IMR-90 (cell line): ENCODE measurements around the gene MLH1. TPM values are rescaled to one million over a fixed set of nuclear protein-coding genes. Genes with fewer than 3 reads are reported as not detected.

Experiments used
- ATAC-seq: fragments of 200-7000 bp; cut with Tn5 transposase; 2 replicates; pipeline ENCODE4 v1.9.1; 2020; ENCODE audit warnings: low read depth, mild to moderate bottlenecking, moderate library complexity
- BruUV-seq: library from RNA; stranded (reverse); fragments of 400-500 nt; replicated peaks from 2 replicates; lab custom pipeline; 2021; lab: Mats Ljungman, UMichigan
- CTCF ChIA-PET: fragments of 300-600 bp; formaldehyde crosslinking; extraction: SDS; loops from one replicate; lab custom pipeline; 2021; ENCODE audit warnings: antibody characterized with exemption; lab: Yijun Ruan, JAX
- POLR2A ChIA-PET: fragments of 300-600 bp; sonication (Branson Sonifier 250); formaldehyde crosslinking; loops from one replicate; lab custom pipeline; 2022; ENCODE audit warnings: antibody characterized with exemption; ENCODE audit not compliant: unreplicated experiment; lab: Charles Lee
- DNase-seq: peaks from one replicate; pipeline ENCODE4 v3.0.0; 2013
- H2AFZ ChIP-seq: replicated peaks from 2 replicates; pipeline ENCODE3; 2013; ENCODE audit warnings: low read length, mild to moderate bottlenecking; ENCODE audit not compliant: poor library complexity
- H2AK5ac ChIP-seq: 2 replicates; pipeline ENCODE4 v1.6.1; 2013; ENCODE audit warnings: low read depth, low read length, inconsistent platforms
- H2AK9ac ChIP-seq: replicated peaks from 2 replicates; pipeline ENCODE3; 2013; ENCODE audit warnings: mild to moderate bottlenecking, low read depth, low read length, moderate library complexity; ENCODE audit not compliant: poor library complexity
- H2BK120ac ChIP-seq: 2 replicates; pipeline ENCODE4 v1.6.1; 2013; ENCODE audit warnings: low read depth, low read length, inconsistent platforms
- H2BK15ac ChIP-seq: 3 replicates; pipeline ENCODE4 v1.6.1; 2013; ENCODE audit warnings: low read depth, low read length, inconsistent platforms
- H2BK20ac ChIP-seq: 2 replicates; pipeline ENCODE4 v1.6.1; 2013; ENCODE audit warnings: low read depth, mild to moderate bottlenecking, inconsistent platforms, low read length, moderate library complexity
- H2BK5ac ChIP-seq: 2 replicates; pipeline ENCODE4 v1.6.1; 2013; ENCODE audit warnings: mild to moderate bottlenecking, low read depth, low read length, inconsistent platforms; ENCODE audit not compliant: poor library complexity, severe bottlenecking
- H3K14ac ChIP-seq: replicated peaks from 2 replicates; pipeline ENCODE4 v1.6.1; 2013; ENCODE audit warnings: low read depth, low read length, inconsistent platforms
- H3K18ac ChIP-seq: 2 replicates; pipeline ENCODE4 v1.6.1; 2013; ENCODE audit warnings: low read depth, low read length, control low read depth
- H3K23ac ChIP-seq: 2 replicates; pipeline ENCODE4 v1.6.1; 2013; ENCODE audit warnings: low read depth, low read length, inconsistent platforms
- H3K27ac ChIP-seq: 2 replicates; pipeline ENCODE4 v1.5.1; 2013; ENCODE audit warnings: mild to moderate bottlenecking, control low read depth, low read length; ENCODE audit not compliant: insufficient read depth
- H3K27me3 ChIP-seq: 2 replicates; pipeline ENCODE4 v1.6.1; 2013; ENCODE audit warnings: low read length; ENCODE audit not compliant: control insufficient read depth, insufficient read depth
- H3K36me3 ChIP-seq: 2 replicates; pipeline ENCODE4 v1.6.1; 2013; ENCODE audit warnings: low read length, mixed read lengths; ENCODE audit not compliant: control insufficient read depth, insufficient read depth
- H3K4ac ChIP-seq: 2 replicates; pipeline ENCODE4 v1.6.1; 2013; ENCODE audit warnings: low read depth, low read length, inconsistent platforms
- H3K4me1 ChIP-seq: 2 replicates; pipeline ENCODE4 v1.6.1; 2013; ENCODE audit warnings: low read length, mixed read lengths; ENCODE audit not compliant: control insufficient read depth, insufficient read depth
- H3K4me2 ChIP-seq: 2 replicates; pipeline ENCODE4 v1.6.1; 2013; ENCODE audit warnings: low read depth, mild to moderate bottlenecking, control low read depth, low read length, moderate library complexity
- H3K4me3 ChIP-seq: 2 replicates; pipeline ENCODE4 v1.5.1; 2013; ENCODE audit warnings: low read depth, mild to moderate bottlenecking, control low read depth, low read length, moderate library complexity; ENCODE audit not compliant: insufficient read depth
- H3K56ac ChIP-seq: 2 replicates; pipeline ENCODE4 v1.6.1; 2013; ENCODE audit warnings: low read length, inconsistent platforms; ENCODE audit not compliant: insufficient read depth; ENCODE audit errors: extremely low read depth
- H3K79me1 ChIP-seq, 2 experiments: 2 replicates each; pipeline ENCODE4 v1.6.1; 2013; ENCODE audit warnings: low read length in 2 of 2, inconsistent platforms in 1 of 2, low read depth in 1 of 2
- H3K9ac ChIP-seq: 2 replicates; pipeline ENCODE4 v1.6.1; 2013; ENCODE audit warnings: low read depth, low read length, control low read depth
- H3K9me1 ChIP-seq: 2 replicates; pipeline ENCODE4 v1.6.1; 2013; ENCODE audit warnings: low read length, inconsistent platforms; ENCODE audit not compliant: insufficient read depth
- H3K9me3 ChIP-seq: 2 replicates; pipeline ENCODE4 v1.6.1; 2013; ENCODE audit warnings: low read length; ENCODE audit not compliant: control insufficient read depth, insufficient read depth
- H4K20me1 ChIP-seq: 2 replicates; pipeline ENCODE4 v1.6.1; 2013; ENCODE audit warnings: low read length, inconsistent platforms; ENCODE audit not compliant: insufficient read depth
- H4K5ac ChIP-seq: 2 replicates; pipeline ENCODE4 v1.6.1; 2013; ENCODE audit warnings: mild to moderate bottlenecking, low read depth, low read length, control low read depth
- H4K8ac ChIP-seq, 2 experiments: 2 replicates each; pipeline ENCODE4 v1.6.1; 2013; ENCODE audit warnings: low read depth in 2 of 2, low read length in 2 of 2, control low read depth in 1 of 2, inconsistent platforms in 1 of 2
- H4K91ac ChIP-seq: 2 replicates; pipeline ENCODE4 v1.6.1; 2013; ENCODE audit warnings: low read depth, low read length, inconsistent platforms; ENCODE audit not compliant: insufficient read depth
- FOS ChIP-seq: fragments of 150-350 bp; IDR thresholded peaks from 2 replicates; pipeline ENCODE4 v1.6.1; 2016; ENCODE audit warnings: low read depth, low read length
- MAFK ChIP-seq: IDR thresholded peaks from 2 replicates; pipeline ENCODE4 v1.6.1; 2012; ENCODE audit warnings: low read depth, low read length, improper control_type of control experiment
- RCOR1 ChIP-seq: IDR thresholded peaks from 2 replicates; pipeline ENCODE4 v1.6.1; 2012; ENCODE audit warnings: mild to moderate bottlenecking, low read length, improper control_type of control experiment; ENCODE audit not compliant: insufficient replicate concordance
- WGBS, 2 experiments: methylation state at CpG; one replicate each; pipeline versions ENCODE4 v1.1.5 to v1.1.7; 2013; ENCODE audit warnings: missing lambda C conversion rate in 2 of 2; ENCODE audit not compliant: insufficient read length in 1 of 2; ENCODE audit errors: extremely low coverage in 2 of 2; 5-methylcytosine and 5-hydroxymethylcytosine counted together
- dilution Hi-C: fragments of 300-500 bp; cut with HindIII; formaldehyde crosslinking; loops from one replicate; pipeline ENCODE4 v1.14.3; 2018; ENCODE audit warnings: low sequenced_read_pairs; ENCODE audit not compliant: unreplicated experiment
- in situ Hi-C: fragments of 300-500 bp; cut with MboI; formaldehyde crosslinking; loops from 3 replicates; pipeline ENCODE4 v1.14.3; 2019; ENCODE audit warnings: low sequenced_read_pairs, inconsistent platforms, mixed read lengths
- intact Hi-C: fragments of 100-400 bp; cut with micrococcal nuclease; formaldehyde crosslinking; loops from 2 replicates; pipeline ENCODE4 v1.10.0; 2022
- microRNA-seq, 2 experiments: library from miRNA; stranded (forward) in 1 of 2; unstranded in 1 of 2; fragments of 10-50 nt in 1 of 2; fragments of <30 nt in 1 of 2; gene quantifications in 1 of 2; microRNA quantifications in 1 of 2; one replicate each; pipeline versions ENCODE3 to v1.1.0; 2013 to 2020; ENCODE audit not compliant: insufficient read depth in 1 of 2, insufficient read length in 1 of 2, unreplicated experiment in 1 of 2
- polyA plus RNA-seq, 3 experiments: library from polyadenylated mRNA; depleted of rRNA; stranded (reverse); fragments of >200 nt; gene quantifications; 2 replicates each; pipeline ENCODE4 v1.2.3, GENCODE V29; 2012; ENCODE audit warnings: low replicate concordance in 1 of 3
- small RNA-seq, 5 experiments: library from RNA; depleted of rRNA; stranded (forward); fragments of <200 nt; gene quantifications; one replicate each; pipeline ENCODE3, GENCODE V24; 2012
- total RNA-seq: library from RNA; depleted of rRNA; stranded (reverse); fragments of >200 nt; gene quantifications from 2 replicates; pipeline ENCODE4 v1.2.3, GENCODE V29; 2012; rRNA removed

MLH1 gene
- total and polyA plus RNA-seq, 2 of the 4 experiments (the other 2 are of a cell fraction): 30.2 to 54.1 TPM

DNA sequence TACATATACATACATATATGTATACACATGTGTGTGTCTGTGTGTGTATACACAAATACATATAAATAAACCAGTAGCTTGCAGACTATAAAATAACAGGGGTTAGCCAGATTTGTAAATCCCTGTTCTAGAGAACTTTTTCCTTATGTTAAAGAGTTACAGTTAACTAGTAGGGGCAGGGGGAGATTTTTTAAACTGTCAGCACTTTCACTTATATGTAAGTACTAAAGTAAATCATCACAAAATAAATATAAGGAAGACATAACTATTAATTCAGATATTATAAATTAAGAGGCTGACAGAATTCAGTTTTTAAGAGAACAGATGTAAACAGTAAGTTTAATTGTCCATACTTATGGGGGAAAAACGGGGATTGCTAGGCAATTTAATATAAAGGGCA is 107.1 kb downstream of the MLH1 start:
- Histone ChIP-seq H4K20me1 (no peaks in the 10 kb centered on the region; the same call in 1 of the 2 replicates), H4K5ac (no peak overlapping the region), H3K27ac (no peak overlapping the region), H2AK5ac (no peak overlapping the region), H2AFZ (no peak overlapping the region), H3K9me1 (peaks cover 3% of the 10 kb centered on the region; the same call in 1 of the 2 replicates), H4K8ac (no peak overlapping the region), H3K4me1 (peaks cover 4% of the 10 kb centered on the region; the same call in 1 of the 2 replicates), H3K4me2 (no peak overlapping the region), H3K23ac (no peak overlapping the region), H3K56ac (no peak overlapping the region), H2BK20ac (no peak overlapping the region), H3K9me3 (no peaks in the 10 kb centered on the region), H3K4ac (no peak overlapping the region), H3K14ac (no peak overlapping the region), H3K18ac (no peak overlapping the region), H2BK120ac (no peak overlapping the region), H3K79me1 (peaks cover 11 to 36% of the 10 kb centered on the region in 2 experiments), H3K4me3 (no peak overlapping the region), H2AK9ac (no peak overlapping the region), H2BK15ac (no peak overlapping the region), H4K91ac (no peak overlapping the region), H3K9ac (no peak overlapping the region), H3K27me3 (no peaks in the 10 kb centered on the region), H3K36me3 (peaks cover 3% of the 10 kb centered on the region), H2BK5ac (no peak overlapping the region)
- CTCF ChIA-PET: no interaction called here
- intact Hi-C loops (no loop called here), dilution Hi-C loops (no loop called here), in situ Hi-C loops (no loop called here)
- no peak for TF ChIP-seq RCOR1
- no peak for TF ChIP-seq FOS
- peak; percentile 30; the same call in 1 of the 2 replicates for TF ChIP-seq MAFK
- POLR2A ChIA-PET: no interaction called here
- ATAC-seq: no peak
- no TSS peak for BruUV-seq
- WGBS, 2 experiments: no CpG with 5 or more reads among the region's 1 CpG
- DNase-seq: no peak

Small RNA genes within 50 kb of the gene (microRNA-seq; reads per million reads assigned to microRNA genes)
- gene RF00019 (ENCODE audit: insufficient read depth, insufficient read length) (not detected), gene RNU6ATAC4P (ENCODE audit: insufficient read depth, insufficient read length) (not detected)

Small RNA genes within 50 kb of the gene (small RNA-seq; reads per million reads assigned to genes)
- 0 reads per million in 5 experiments for gene RF00019
- gene RNU6ATAC4P: 0 to 0.60 (median 0) reads per million in 5 experiments

Other genes with a start within 250 kb of the MLH1 start
- not detected in 2 replicates for gene DCLK3, start 229.0 kb upstream of the MLH1 start, total RNA-seq
- not detected in 2 replicates for gene DCLK3, start 229.0 kb upstream of the MLH1 start, polyA plus RNA-seq (2012; rRNA removed)
- gene TRANK1, start 48.5 kb upstream of the MLH1 start, total RNA-seq: 8.9 and 12.7 TPM in 2 replicates
- 5.1 and 7.9 TPM in 2 replicates for gene TRANK1, start 48.5 kb upstream of the MLH1 start, polyA plus RNA-seq (2012; rRNA removed)
- 13.4 and 21.9 TPM in 2 replicates for gene EPM2AIP1, start 387 bp upstream of the MLH1 start, total RNA-seq
- 4.7 and 6.4 TPM in 2 replicates for gene EPM2AIP1, start 387 bp upstream of the MLH1 start, polyA plus RNA-seq (2012; rRNA removed)
- gene LRRFIP2, start 181.1 kb downstream of the MLH1 start, total RNA-seq: 20.6 and 45.8 TPM in 2 replicates
- gene LRRFIP2, start 181.1 kb downstream of the MLH1 start, polyA plus RNA-seq (2012; rRNA removed): 27.6 and 31.0 TPM in 2 replicates
- gene GOLGA4, start 249.8 kb downstream of the MLH1 start, total RNA-seq: 51.1 and 70.0 TPM in 2 replicates
- gene GOLGA4, start 249.8 kb downstream of the MLH1 start, polyA plus RNA-seq (2012; rRNA removed): 14.4 and 16.9 TPM in 2 replicates